ENCODE results near the gene CREB5. TPM values are rescaled to one million over a fixed set of nuclear protein-coding genes. Genes with fewer than 3 reads are reported as not detected.
A peak's percentile ranks its signal among the peaks of the same experiment; 100 is the strongest.

The CREB5 gene
- total and polyA plus RNA-seq, 2 of the 13 experiments (the other 11 are each of a cell fraction or from before 2014, with no cell fraction given) = 0.38 to 0.71 TPM

DNA sequence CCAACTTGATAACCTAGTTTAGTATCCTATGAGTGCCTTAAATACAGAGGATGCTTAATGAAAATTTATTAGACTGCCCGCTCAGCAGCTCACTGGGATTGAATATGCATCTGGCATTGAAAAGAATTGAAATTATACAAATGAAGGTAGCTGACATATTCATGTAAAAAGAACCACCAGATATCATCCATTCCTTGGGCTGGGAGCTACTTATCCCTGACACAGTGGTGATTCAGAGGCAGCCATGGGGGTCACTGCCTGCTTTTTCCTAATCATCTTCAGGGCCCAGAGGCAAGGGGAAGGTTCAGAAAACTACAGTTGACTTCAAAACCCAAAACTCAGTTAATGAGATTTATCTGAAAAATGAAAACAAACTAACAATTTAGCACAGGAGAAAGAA is 424.9 kb downstream of the CREB5 start:
- in situ Hi-C loops (cut with HindIII; ENCODE audit: extremely low pct_ligation_motif_present, low pct_unique_long_range_greater_than_20kb) (no loop called here), intact Hi-C loops (cut with micrococcal nuclease; ENCODE audit: unreplicated experiment) (no loop called here)
- no TSS peak for BruUV-seq (replicated peaks)
- no peak overlapping the region for H3K27ac ChIP-seq (ENCODE audit: extremely low read length, insufficient read depth, low read length)
- FAIRE-seq (no peak), DNase-seq (ENCODE audit: low spot score) (no peak), ATAC-seq (no peak)
- TF ChIP-seq ZFAT (CRISPR knock-in tag; conservative IDR thresholded peaks at IDR 0.05) = no peak
- no peaks in the 10 kb centered on the region for H3K9me3 ChIP-seq (ENCODE audit: low read length)
- H3K9ac ChIP-seq (ENCODE audit: insufficient read depth, low read depth, low read length) = no peak overlapping the region
- H3K79me2 ChIP-seq (ENCODE audit: insufficient read depth, low read length) = no peaks in the 10 kb centered on the region
- no peaks in the 10 kb centered on the region for H3K4me1 ChIP-seq (ENCODE audit: insufficient read depth, low read length)
- ChIA-PET POLR2A (no interaction called here), CTCF (ENCODE audit: low intra/inter-chr PET ratio, low total read pairs) (no interaction called here)
- H2AFZ ChIP-seq (ENCODE audit: low read length) = no peak overlapping the region
- no peak overlapping the region for H3K4me3 ChIP-seq (replicated peaks in 1 of 3; ENCODE audit: insufficient read depth in 1 of 3, low read depth in 2 of 3, low read length in 3 of 3)
- 13% methylated on average over 1 of the region's 1 CpG for WGBS (ENCODE audit: low lambda C conversion rate)
- no peaks in the 10 kb centered on the region for H3K36me3 ChIP-seq (replicated peaks in 1 of 2; ENCODE audit: control insufficient read depth in 1 of 2, insufficient read depth in 2 of 2, low read length in 2 of 2)
- no peaks in the 10 kb centered on the region for H4K20me1 ChIP-seq (ENCODE audit: insufficient read depth, low read length)
- H3K27me3 ChIP-seq (ENCODE audit: control insufficient read depth in 1 of 2, insufficient read depth in 2 of 2, low read length in 2 of 2) = no peaks in the 10 kb centered on the region; a peak in 1 of 5 replicates
- no peak overlapping the region for H3K4me2 ChIP-seq (ENCODE audit: low read depth, low read length)

DNA sequence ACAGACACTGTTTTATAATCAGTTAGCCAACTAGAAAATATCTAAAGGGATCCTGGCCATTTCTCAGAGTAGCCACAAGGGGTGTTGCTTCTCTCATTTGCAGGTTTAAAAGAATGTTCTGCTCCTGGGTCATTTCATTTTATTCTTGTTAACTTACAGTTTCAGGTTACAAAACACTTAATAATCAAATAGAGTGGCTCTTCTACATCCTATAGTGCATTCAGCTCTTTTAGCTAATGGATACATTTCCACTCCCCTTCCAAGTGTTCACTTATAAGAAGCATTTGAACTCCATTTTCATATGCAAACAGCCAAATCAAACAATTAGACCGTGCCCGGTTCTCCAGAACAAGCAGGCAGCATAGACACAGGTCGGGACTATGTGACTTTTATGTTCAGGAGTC is 428.3 kb downstream of the CREB5 start:
- Histone ChIP-seq H3K36me3 (replicated peaks in 1 of 2; ENCODE audit: control insufficient read depth in 1 of 2, insufficient read depth in 2 of 2, low read length in 2 of 2) (no peaks in the 10 kb centered on the region), H2AFZ (ENCODE audit: low read length) (no peak overlapping the region), H3K9me3 (ENCODE audit: low read length) (no peaks in the 10 kb centered on the region), H4K20me1 (ENCODE audit: insufficient read depth, low read length) (no peaks in the 10 kb centered on the region), H3K4me3 (replicated peaks in 1 of 3; ENCODE audit: insufficient read depth in 1 of 3, low read depth in 2 of 3, low read length in 3 of 3) (no peak overlapping the region), H3K27me3 (ENCODE audit: control insufficient read depth in 1 of 2, insufficient read depth in 2 of 2, low read length in 2 of 2) (peaks cover 0 to 10% of the 10 kb centered on the region in 2 experiments; a peak in 2 of 5 replicates), H3K4me2 (ENCODE audit: low read depth, low read length) (no peak overlapping the region), H3K27ac (ENCODE audit: extremely low read length, insufficient read depth, low read length) (no peak overlapping the region), H3K9ac (ENCODE audit: insufficient read depth, low read depth, low read length) (no peak overlapping the region), H3K4me1 (ENCODE audit: insufficient read depth, low read length) (no peaks in the 10 kb centered on the region), H3K79me2 (ENCODE audit: insufficient read depth, low read length) (no peaks in the 10 kb centered on the region)
- CTCF ChIA-PET (ENCODE audit: low intra/inter-chr PET ratio, low total read pairs) = no interaction called here
- no TSS peak for BruUV-seq (replicated peaks)
- DNase-seq (ENCODE audit: low spot score) = no peak
- no peak for TF ChIP-seq PCBP1 (IDR thresholded peaks at IDR 0.05; ENCODE audit: borderline replicate concordance, low read depth, low read length)
- TF ChIP-seq, protein P1, sequence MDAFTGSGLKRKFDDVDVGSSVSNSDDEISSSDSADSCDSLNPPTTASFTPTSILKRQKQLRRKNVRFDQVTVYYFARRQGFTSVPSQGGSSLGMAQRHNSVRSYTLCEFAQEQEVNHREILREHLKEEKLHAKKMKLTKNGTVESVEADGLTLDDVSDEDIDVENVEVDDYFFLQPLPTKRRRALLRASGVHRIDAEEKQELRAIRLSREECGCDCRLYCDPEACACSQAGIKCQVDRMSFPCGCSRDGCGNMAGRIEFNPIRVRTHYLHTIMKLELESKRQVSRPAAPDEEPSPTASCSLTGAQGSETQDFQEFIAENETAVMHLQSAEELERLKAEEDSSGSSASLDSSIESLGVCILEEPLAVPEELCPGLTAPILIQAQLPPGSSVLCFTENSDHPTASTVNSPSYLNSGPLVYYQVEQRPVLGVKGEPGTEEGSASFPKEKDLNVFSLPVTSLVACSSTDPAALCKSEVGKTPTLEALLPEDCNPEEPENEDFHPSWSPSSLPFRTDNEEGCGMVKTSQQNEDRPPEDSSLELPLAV (CRISPR knock-in tag; conservative IDR thresholded peaks at IDR 0.05; ENCODE audit: low read depth) = no peak
- intact Hi-C loops (cut with micrococcal nuclease; ENCODE audit: unreplicated experiment) = no loop called here
- in situ Hi-C loops (cut with HindIII; ENCODE audit: extremely low pct_ligation_motif_present, low pct_unique_long_range_greater_than_20kb) = no loop called here
- WGBS (ENCODE audit: low lambda C conversion rate) = 2% methylated on average over 3 of the region's 3 CpGs
- 0 out of 3 replicates have a peak, but pooled peaks have one; percentile 45 for ATAC-seq
- FAIRE-seq = no peak
- POLR2A ChIA-PET = no interaction called here
